ENCODE measurements around the gene CD86. TPM values are rescaled to one million over a fixed set of nuclear protein-coding genes. Genes with fewer than 3 reads are reported as not detected.

CD86 gene
- total and polyA plus RNA-seq, 4 donors: 1.7 to 4.0 (median 2.6) TPM

- TF ChIP-seq, protein P1, sequence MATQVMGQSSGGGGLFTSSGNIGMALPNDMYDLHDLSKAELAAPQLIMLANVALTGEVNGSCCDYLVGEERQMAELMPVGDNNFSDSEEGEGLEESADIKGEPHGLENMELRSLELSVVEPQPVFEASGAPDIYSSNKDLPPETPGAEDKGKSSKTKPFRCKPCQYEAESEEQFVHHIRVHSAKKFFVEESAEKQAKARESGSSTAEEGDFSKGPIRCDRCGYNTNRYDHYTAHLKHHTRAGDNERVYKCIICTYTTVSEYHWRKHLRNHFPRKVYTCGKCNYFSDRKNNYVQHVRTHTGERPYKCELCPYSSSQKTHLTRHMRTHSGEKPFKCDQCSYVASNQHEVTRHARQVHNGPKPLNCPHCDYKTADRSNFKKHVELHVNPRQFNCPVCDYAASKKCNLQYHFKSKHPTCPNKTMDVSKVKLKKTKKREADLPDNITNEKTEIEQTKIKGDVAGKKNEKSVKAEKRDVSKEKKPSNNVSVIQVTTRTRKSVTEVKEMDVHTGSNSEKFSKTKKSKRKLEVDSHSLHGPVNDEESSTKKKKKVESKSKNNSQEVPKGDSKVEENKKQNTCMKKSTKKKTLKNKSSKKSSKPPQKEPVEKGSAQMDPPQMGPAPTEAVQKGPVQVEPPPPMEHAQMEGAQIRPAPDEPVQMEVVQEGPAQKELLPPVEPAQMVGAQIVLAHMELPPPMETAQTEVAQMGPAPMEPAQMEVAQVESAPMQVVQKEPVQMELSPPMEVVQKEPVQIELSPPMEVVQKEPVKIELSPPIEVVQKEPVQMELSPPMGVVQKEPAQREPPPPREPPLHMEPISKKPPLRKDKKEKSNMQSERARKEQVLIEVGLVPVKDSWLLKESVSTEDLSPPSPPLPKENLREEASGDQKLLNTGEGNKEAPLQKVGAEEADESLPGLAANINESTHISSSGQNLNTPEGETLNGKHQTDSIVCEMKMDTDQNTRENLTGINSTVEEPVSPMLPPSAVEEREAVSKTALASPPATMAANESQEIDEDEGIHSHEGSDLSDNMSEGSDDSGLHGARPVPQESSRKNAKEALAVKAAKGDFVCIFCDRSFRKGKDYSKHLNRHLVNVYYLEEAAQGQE (IDR thresholded peaks at IDR 0.05): no peak
- TF ChIP-seq MAX (IDR thresholded peaks at IDR 0.05): no peak
- no peak for TF ChIP-seq TAF1 (conservative IDR thresholded peaks at IDR 0.05)
- no peak for TF ChIP-seq HNF4A (conservative IDR thresholded peaks at IDR 0.05)
- TF ChIP-seq, protein P2, sequence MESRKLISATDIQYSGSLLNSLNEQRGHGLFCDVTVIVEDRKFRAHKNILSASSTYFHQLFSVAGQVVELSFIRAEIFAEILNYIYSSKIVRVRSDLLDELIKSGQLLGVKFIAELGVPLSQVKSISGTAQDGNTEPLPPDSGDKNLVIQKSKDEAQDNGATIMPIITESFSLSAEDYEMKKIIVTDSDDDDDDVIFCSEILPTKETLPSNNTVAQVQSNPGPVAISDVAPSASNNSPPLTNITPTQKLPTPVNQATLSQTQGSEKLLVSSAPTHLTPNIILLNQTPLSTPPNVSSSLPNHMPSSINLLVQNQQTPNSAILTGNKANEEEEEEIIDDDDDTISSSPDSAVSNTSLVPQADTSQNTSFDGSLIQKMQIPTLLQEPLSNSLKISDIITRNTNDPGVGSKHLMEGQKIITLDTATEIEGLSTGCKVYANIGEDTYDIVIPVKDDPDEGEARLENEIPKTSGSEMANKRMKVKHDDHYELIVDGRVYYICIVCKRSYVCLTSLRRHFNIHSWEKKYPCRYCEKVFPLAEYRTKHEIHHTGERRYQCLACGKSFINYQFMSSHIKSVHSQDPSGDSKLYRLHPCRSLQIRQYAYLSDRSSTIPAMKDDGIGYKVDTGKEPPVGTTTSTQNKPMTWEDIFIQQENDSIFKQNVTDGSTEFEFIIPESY (IDR thresholded peaks at IDR 0.05): no peak
Observed at GRCh38 chr3:122064326-122064725, 9.2 kb downstream of the CD86 start (continued).

- Histone ChIP-seq H3K27me3 (ENCODE audit: control insufficient read depth in 4 of 4, insufficient read depth in 4 of 4, low read length in 3 of 4) (no peaks in the 10 kb centered on the region), H3K9ac (ENCODE audit: low read depth in 1 of 2, low read length in 2 of 2) (no peak overlapping the region), H3K4me1 (ENCODE audit: control insufficient read depth in 4 of 4, insufficient read depth in 4 of 4, low read length in 3 of 4) (no peaks in the 10 kb centered on the region), H3K27ac (ENCODE audit: low read depth in 1 of 2, low read length in 2 of 2) (no peak overlapping the region), H3K4me3 (ENCODE audit: low read depth in 1 of 3, low read length in 3 of 3) (no peak overlapping the region), H3K9me3 (ENCODE audit: control insufficient read depth in 4 of 4, low read length in 3 of 4) (no peaks in the 10 kb centered on the region), H3K36me3 (ENCODE audit: control insufficient read depth in 4 of 4, insufficient read depth in 3 of 4, low read depth in 1 of 4, low read length in 3 of 4) (no peaks in the 10 kb centered on the region)
- TF ChIP-seq RXRA (IDR thresholded peaks at IDR 0.05) (no peak), FOXA1 (IDR thresholded peaks at IDR 0.05) (no peak), CTCF (IDR thresholded peaks at IDR 0.05; ENCODE audit: low read depth, low read length, missing input control) (no peak), FOXA2 (IDR thresholded peaks at IDR 0.05) (no peak), GABPA (IDR thresholded peaks at IDR 0.05 in 1 of 2, conservative IDR thresholded peaks at IDR 0.05 in 1 of 2) (no peak), HNF4A (conservative IDR thresholded peaks at IDR 0.05) (no peak), SP1 (IDR thresholded peaks at IDR 0.05) (no peak), EGR1 (IDR thresholded peaks at IDR 0.05; ENCODE audit: low read depth in 2 of 2) (no peak), NR2F2 (IDR thresholded peaks at IDR 0.05) (no peak), MAX (IDR thresholded peaks at IDR 0.05) (no peak)
- TF ChIP-seq, protein P2 (IDR thresholded peaks at IDR 0.05): no peak
- no peak for DNase-seq (ENCODE audit: low spot score)
- 58% methylated on average over 6 of the region's 6 CpGs for WGBS
Observed at GRCh38 chr3:122066331-122067213, 11.4 kb downstream of the CD86 start.

Measured in liver (tissue), 9 donors.